Uterus (tissue), 2 donors: ENCODE results near the gene CDK15.

Experiments used
- CTCF ChIP-seq, 4 experiments: fragments of 200-600 bp in 2 of 4; fragments of 450-650 bp in 2 of 4; sonication (generic) in 2 of 4; IDR thresholded peaks; one replicate each; pipeline ENCODE4 v1.5.1; 2016 to 2019; ENCODE audit warnings: antibody characterized with exemption in 4 of 4, mild to moderate bottlenecking in 2 of 4, moderate library complexity in 1 of 4
- POLR2A ChIP-seq, 2 donors: fragments of 450-650 bp; IDR thresholded peaks; one replicate each; pipeline ENCODE4 v1.6.1; 2016; ENCODE audit warnings: antibody characterized with exemption in 2 of 2, mild to moderate bottlenecking in 1 of 2, moderate library complexity in 1 of 2

- TF ChIP-seq CTCF (IDR thresholded peaks at IDR 0.05) (no peak), POLR2A (IDR thresholded peaks at IDR 0.05) (no peak)
These were observed 21.2 kb upstream of the CDK15 start for GRCh38 chr2:201785135-201785534.
